H1 (cell line): ENCODE measurements around the gene MAN2A1. TPM values are rescaled to one million over a fixed set of nuclear protein-coding genes. Genes with fewer than 3 reads are reported as not detected.

Source experiments
- CTCF ChIA-PET: fragments of 300-600 bp; sonication (Branson Sonifier 250); formaldehyde crosslinking; loops from one replicate; lab custom pipeline; 2021; ENCODE audit not compliant: partially characterized antibody; lab: Charles Lee
- POLR2A ChIA-PET: fragments of 300-600 bp; sonication (Branson Sonifier 250); formaldehyde crosslinking; loops from one replicate; lab custom pipeline; 2021; ENCODE audit warnings: inconsistent platforms; ENCODE audit not compliant: partially characterized antibody; lab: Charles Lee
- DNase-seq, 2 experiments: peaks; one replicate each; pipeline versions ENCODE4 v3.0.0 to v3.0.0-alpha.2; 2010 to 2022; ENCODE audit warnings: low spot score in 2 of 2, low read depth in 1 of 2, mixed read lengths in 1 of 2
- FAIRE-seq: peaks from 2 replicates; lab custom pipeline; 2011; peaks lifted over from hg19 to GRCh38; lab: Jason Lieb, UNC
- H2AFZ ChIP-seq: 2 replicates; pipeline ENCODE4 v1.8.1; 2012; ENCODE audit warnings: low read length, inconsistent platforms
- H2AK5ac ChIP-seq: 2 replicates; pipeline ENCODE4 v1.6.1; 2013; ENCODE audit warnings: low read depth, low read length
- H2BK120ac ChIP-seq: replicated peaks from 2 replicates; pipeline ENCODE3; 2013; ENCODE audit warnings: low read depth, low read length, inconsistent platforms
- H2BK12ac ChIP-seq: 2 replicates; pipeline ENCODE4 v1.6.1; 2013; ENCODE audit warnings: low read depth, low read length
- H2BK15ac ChIP-seq: 2 replicates; pipeline ENCODE4 v1.6.1; 2013; ENCODE audit warnings: low read length
- H2BK20ac ChIP-seq: 2 replicates; pipeline ENCODE4 v1.6.1; 2013; ENCODE audit warnings: low read length
- H2BK5ac ChIP-seq: 2 replicates; pipeline ENCODE4 v1.6.1; 2013; ENCODE audit warnings: low read depth, low read length
- H3K14ac ChIP-seq: 2 replicates; pipeline ENCODE4 v1.6.1; 2013; ENCODE audit warnings: inconsistent platforms; ENCODE audit not compliant: insufficient read length
- H3K18ac ChIP-seq: 2 replicates; pipeline ENCODE4 v1.6.1; 2013; ENCODE audit warnings: low read length; ENCODE audit errors: extremely low read depth
- H3K23ac ChIP-seq: 2 replicates; pipeline ENCODE4 v1.6.1; 2013; ENCODE audit warnings: inconsistent platforms; ENCODE audit not compliant: insufficient read length
- H3K23me2 ChIP-seq: 2 replicates; pipeline ENCODE4 v1.6.1; 2013; ENCODE audit warnings: low read depth, low read length
- H3K27ac ChIP-seq: 2 replicates; pipeline ENCODE4 v1.6.1; 2011; ENCODE audit warnings: low read depth, low read length, inconsistent platforms
- H3K27me3 ChIP-seq, 4 experiments: replicated peaks in 1 of 4; 1 replicate in 1 of 4; 2 replicates in 3 of 4; pipeline versions ENCODE4 v1.6.1 to v1.8.1; 2011 to 2013; ENCODE audit warnings: low read length in 3 of 4, mild to moderate bottlenecking in 3 of 4, inconsistent platforms in 2 of 4, mixed read lengths in 2 of 4, moderate library complexity in 1 of 4; ENCODE audit not compliant: control insufficient read depth in 3 of 4, insufficient read depth in 3 of 4; ENCODE audit errors: extremely low read depth in 1 of 4
- H3K36me3 ChIP-seq, 4 experiments: 2 replicates each; pipeline versions ENCODE4 v1.6.1 to v1.8.1; 2011 to 2013; ENCODE audit warnings: mild to moderate bottlenecking in 4 of 4, low read length in 3 of 4, moderate library complexity in 2 of 4, control low read depth in 1 of 4, inconsistent platforms in 1 of 4; ENCODE audit not compliant: insufficient read depth in 4 of 4, control insufficient read depth in 2 of 4
- H3K4ac ChIP-seq: replicated peaks from 2 replicates; pipeline ENCODE3; 2013; ENCODE audit warnings: low read length, low read depth, mixed read lengths, inconsistent platforms; ENCODE audit not compliant: insufficient read length
- H3K4me1 ChIP-seq, 4 experiments: replicated peaks in 1 of 4; 1 replicate in 1 of 4; 2 replicates in 3 of 4; pipeline versions ENCODE4 v1.6.1 to v1.8.1; 2011 to 2013; ENCODE audit warnings: low read length in 3 of 4, inconsistent platforms in 2 of 4, mixed read lengths in 1 of 4; ENCODE audit not compliant: insufficient read depth in 4 of 4, control insufficient read depth in 3 of 4
- H3K4me2 ChIP-seq, 2 experiments: 2 replicates each; pipeline versions ENCODE4 v1.6.1 to v1.8.1; 2011 to 2013; ENCODE audit warnings: low read depth in 2 of 2, low read length in 2 of 2, control low read depth in 1 of 2, inconsistent platforms in 1 of 2, mild to moderate bottlenecking in 1 of 2; ENCODE audit not compliant: insufficient read depth in 1 of 2
- H3K4me3 ChIP-seq, 4 experiments: fragments of 200-600, 300-600 bp in 1 of 4; sonication (generic), shearing (Covaris generic), sonication (Bioruptor Twin) in 1 of 4; 2 replicates each; pipeline versions ENCODE4 v1.5.1 to v1.8.1; 2011 to 2016; ENCODE audit warnings: low read length in 4 of 4, low read depth in 3 of 4, control low read depth in 2 of 4, inconsistent platforms in 2 of 4, mild to moderate bottlenecking in 2 of 4, mixed read lengths in 1 of 4, moderate library complexity in 1 of 4; ENCODE audit not compliant: insufficient read depth in 2 of 4; ENCODE audit errors: extremely low read depth in 1 of 4
- H3K56ac ChIP-seq: replicated peaks from 2 replicates; pipeline ENCODE3; 2013; ENCODE audit warnings: low read depth, mild to moderate bottlenecking, mixed read lengths, low read length, inconsistent platforms; ENCODE audit not compliant: insufficient read length
- H3K79me1 ChIP-seq: 2 replicates; pipeline ENCODE4 v1.6.1; 2013; ENCODE audit warnings: low read depth, low read length, control low read depth
- H3K79me2 ChIP-seq, 2 experiments: 2 replicates each; pipeline versions ENCODE4 v1.6.1 to v1.8.1; 2012 to 2013; ENCODE audit warnings: low read length in 2 of 2, mild to moderate bottlenecking in 2 of 2, inconsistent platforms in 1 of 2; ENCODE audit not compliant: insufficient read depth in 2 of 2, control insufficient read depth in 1 of 2
- H3K9ac ChIP-seq, 4 experiments: replicated peaks in 1 of 4; 1 replicate in 1 of 4; 2 replicates in 3 of 4; pipeline versions ENCODE4 v1.6.1 to v1.8.1; 2011 to 2013; ENCODE audit warnings: low read depth in 3 of 4, low read length in 3 of 4, control low read depth in 2 of 4, mild to moderate bottlenecking in 2 of 4, moderate library complexity in 2 of 4, inconsistent platforms in 1 of 4; ENCODE audit errors: extremely low read depth in 1 of 4
- H3K9me3 ChIP-seq, 2 experiments: 2 replicates each; pipeline versions ENCODE4 v1.6.1 to v1.8.1; 2012 to 2013; ENCODE audit warnings: mild to moderate bottlenecking in 2 of 2, moderate library complexity in 2 of 2, control low read depth in 1 of 2, inconsistent platforms in 1 of 2, low read depth in 1 of 2, low read length in 1 of 2, mixed read lengths in 1 of 2; ENCODE audit not compliant: insufficient read depth in 2 of 2
- H4K20me1 ChIP-seq, 2 experiments: replicated peaks in 1 of 2; 2 replicates each; pipeline versions ENCODE3 to v1.8.1; 2011 to 2013; ENCODE audit warnings: inconsistent platforms in 2 of 2, low read length in 2 of 2, mild to moderate bottlenecking in 1 of 2; ENCODE audit not compliant: insufficient read depth in 2 of 2, control insufficient read depth in 1 of 2
- H4K5ac ChIP-seq: 2 replicates; pipeline ENCODE4 v1.6.1; 2013; ENCODE audit warnings: low read length, low read depth, mixed read lengths, inconsistent platforms; ENCODE audit not compliant: insufficient read length
- H4K8ac ChIP-seq: 2 replicates; pipeline ENCODE4 v1.8.0; 2013; ENCODE audit warnings: mild to moderate bottlenecking, moderate library complexity, low read length, inconsistent platforms; ENCODE audit not compliant: insufficient read depth; ENCODE audit errors: extremely low read depth
- H4K91ac ChIP-seq: replicated peaks from 2 replicates; pipeline ENCODE3; 2013; ENCODE audit warnings: low read length, mixed read lengths, inconsistent platforms; ENCODE audit not compliant: insufficient read length
- CBX5 ChIP-seq: fragments of 300-800, 300-1000 bp; sonication (generic); IDR thresholded peaks from 2 replicates; pipeline ENCODE4 v1.7.1; 2016; ENCODE audit warnings: antibody characterized with exemption, low read length, low read depth
- EZH2 ChIP-seq: fragments of 200-600 bp; sonication (generic); IDR thresholded peaks from 2 replicates; pipeline ENCODE4 v1.7.1; 2012; ENCODE audit warnings: low read depth, mild to moderate bottlenecking, moderate library complexity, low read length, inconsistent platforms; ENCODE audit not compliant: severe bottlenecking
- GTF2F1 ChIP-seq: IDR thresholded peaks from 2 replicates; pipeline ENCODE4 v1.6.1; 2012; ENCODE audit warnings: low read depth, low read length, improper control_type of control experiment, borderline replicate concordance
- JUND ChIP-seq: IDR thresholded peaks from 2 replicates; pipeline ENCODE4 v1.6.1; 2011; ENCODE audit warnings: mild to moderate bottlenecking, improper control_type of control experiment, low read length
- KDM1A ChIP-seq: fragments of 200-600, 300-600 bp; sonication (generic); IDR thresholded peaks from 2 replicates; pipeline ENCODE4 v1.7.1; 2016; ENCODE audit warnings: mild to moderate bottlenecking, low read length, borderline replicate concordance
- NANOG ChIP-seq: IDR thresholded peaks from 2 replicates; pipeline ENCODE4 v1.6.1; 2011; ENCODE audit warnings: low read length, low read depth, mild to moderate bottlenecking, inconsistent platforms; ENCODE audit not compliant: insufficient read depth, poor library complexity, severe bottlenecking
- POLR2AphosphoS5 ChIP-seq: IDR thresholded peaks from 2 replicates; pipeline ENCODE4 v1.6.1; 2011; ENCODE audit warnings: low read depth, low read length
- POU5F1 ChIP-seq: IDR thresholded peaks from 2 replicates; pipeline ENCODE4 v1.6.1; 2011; ENCODE audit warnings: low read depth, mild to moderate bottlenecking, low read length, moderate library complexity
- RBBP5 ChIP-seq: IDR thresholded peaks from 2 replicates; pipeline ENCODE4 v1.7.1; 2012; ENCODE audit warnings: low read depth, mild to moderate bottlenecking, inconsistent platforms, low read length, moderate library complexity, borderline replicate concordance
- RFX5 ChIP-seq: IDR thresholded peaks from 2 replicates; pipeline ENCODE4 v1.6.1; 2011; ENCODE audit warnings: low read depth, low read length, improper control_type of control experiment, borderline replicate concordance
- SUZ12 ChIP-seq: fragments of 200-600 bp; sonication (generic); IDR thresholded peaks from 2 replicates; pipeline ENCODE4 v1.6.1; 2012; ENCODE audit warnings: mild to moderate bottlenecking, inconsistent platforms, low read length, moderate library complexity, mixed read lengths
- TEAD4 ChIP-seq: IDR thresholded peaks from 2 replicates; pipeline ENCODE4 v1.6.1; 2012; ENCODE audit warnings: low read depth, low read length, inconsistent platforms, mixed read lengths
- WGBS, 2 experiments: shearing (Covaris generic) in 1 of 2; methylation state at CpG; one replicate each; pipeline versions ENCODE4 v1.1.6 to v1.1.7; 2013 to 2015; ENCODE audit warnings: low lambda C conversion rate in 2 of 2, mixed read lengths in 2 of 2, inconsistent platforms in 1 of 2, low coverage in 1 of 2, missing lambda C conversion rate in 1 of 2; ENCODE audit not compliant: insufficient replicate concordance in 2 of 2, insufficient coverage in 1 of 2, insufficient read length in 1 of 2; ENCODE audit errors: extremely low coverage in 1 of 2, missing lambda C conversion rate in 1 of 2; 5-methylcytosine and 5-hydroxymethylcytosine counted together
- polyA plus RNA-seq, 7 experiments: library from polyadenylated mRNA; depleted of rRNA in 3 of 7; stranded (reverse) in 5 of 7; unstranded in 2 of 7; fragments of >200 nt in 5 of 7; fragments of 200-250 nt in 2 of 7; gene quantifications; 1 replicate in 5 of 7; 2 replicates in 1 of 7; 4 replicates in 1 of 7; pipeline versions ENCODE4 v1.2.1 to v1.2.3, GENCODE V29; 2011 to 2013; ENCODE audit warnings: missing spikeins in 2 of 7, mixed read lengths in 2 of 7
- total RNA-seq: library from RNA; stranded (reverse); fragmentation: NEBNext Ultra II Directional; extraction: Animal tissue kit (Norgen Biotek cat#: 25700); gene quantifications from 2 replicates; pipeline ENCODE4 v1.2.1, GENCODE V29; 2021

Gene MAN2A1
- total and polyA plus RNA-seq, 2 of the 8 experiments (the other 6 are each of a cell fraction or from before 2014, with no cell fraction given): 29.1 to 102 TPM

DNA sequence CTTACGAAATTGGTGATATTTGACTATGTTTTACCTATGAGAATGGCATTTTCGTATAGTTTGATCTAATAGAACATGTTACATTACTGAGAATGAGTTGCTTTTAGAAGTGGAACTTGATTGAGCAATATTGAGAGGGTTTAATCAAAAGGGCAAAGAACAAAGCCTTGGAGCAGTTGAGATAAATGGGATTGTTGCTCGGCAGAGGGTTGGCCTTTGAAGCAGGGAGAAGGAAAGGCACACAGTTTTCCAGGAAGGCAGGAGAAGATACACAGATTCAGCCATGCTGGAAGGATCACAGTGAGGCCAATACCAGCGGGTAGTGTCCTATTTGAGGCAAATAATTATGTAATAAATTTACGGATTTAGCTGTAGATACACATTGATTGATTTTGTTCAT lies 19.5 kb downstream of the MAN2A1 start:
- H3K9me3 ChIP-seq: no peaks in the 10 kb centered on the region
- FAIRE-seq (no peak), DNase-seq (no peak)
- H3K36me3 ChIP-seq: peaks cover 0 to 2% (median 0%) of the 10 kb centered on the region in 4 experiments; a peak in 1 of 8 replicates
- no peak overlapping the region for H2AK5ac ChIP-seq
- no peak overlapping the region for H2BK20ac ChIP-seq
- H3K4me1 ChIP-seq: peaks cover 4 to 11% (median 8%) of the 10 kb centered on the region in 4 experiments; a peak in 4 of 7 replicates
- H3K4ac ChIP-seq: no peak overlapping the region
- no peak overlapping the region for H4K91ac ChIP-seq
- no peak overlapping the region for H2AFZ ChIP-seq
- POLR2A ChIA-PET: interaction anchor here (1.1 kb wide), 1 partner anchor 9 kb away, joined by 3 read pairs; no protein-coding TSS in a partner anchor
- H3K79me1 ChIP-seq: peaks cover 3% of the 10 kb centered on the region; the same call in 1 of the 2 replicates
- H3K56ac ChIP-seq: no peak overlapping the region
- H3K18ac ChIP-seq: no peak overlapping the region
- peaks cover 14 to 100% of the 10 kb centered on the region in 2 experiments; a peak in 3 of 4 replicates for H3K79me2 ChIP-seq
- H3K23me2 ChIP-seq: no peaks in the 10 kb centered on the region
- no peak overlapping the region for H2BK120ac ChIP-seq
- H3K23ac ChIP-seq: no peak overlapping the region
- H2BK12ac ChIP-seq: no peak overlapping the region
- no peak overlapping the region for H2BK15ac ChIP-seq
- 92% methylated on average over 5 of the region's 5 CpGs; no CpG with 5 or more reads in 1 of the 2 experiments for WGBS, 2 experiments
- no peak overlapping the region for H4K8ac ChIP-seq
- no peak overlapping the region for H3K9ac ChIP-seq
- H3K14ac ChIP-seq: no peak overlapping the region
- H3K4me2 ChIP-seq: no peak overlapping the region
- no peak overlapping the region for H2BK5ac ChIP-seq
- H3K27me3 ChIP-seq: no peaks in the 10 kb centered on the region
- no peak overlapping the region for H4K5ac ChIP-seq
- no peak overlapping the region for H3K4me3 ChIP-seq
- H3K27ac ChIP-seq: no peak overlapping the region
- H4K20me1 ChIP-seq: peaks cover 5 to 9% of the 10 kb centered on the region in 2 experiments
- CTCF ChIA-PET: interaction anchor here (0.9 to 1.6 kb wide), 2 partner anchors 14 to 20 kb away, joined by 3 read pairs; partner anchors contain the start of gene MAN2A1
- TF ChIP-seq POLR2AphosphoS5: no peak
- no peak for TF ChIP-seq CBX5
- no peak for TF ChIP-seq JUND
- TF ChIP-seq POU5F1: no peak
- TF ChIP-seq TEAD4: no peak
- TF ChIP-seq KDM1A: no peak
- no peak for TF ChIP-seq SUZ12
- TF ChIP-seq RFX5: no peak
- TF ChIP-seq RBBP5: no peak
- no peak for TF ChIP-seq NANOG
- TF ChIP-seq EZH2: no peak
- TF ChIP-seq GTF2F1: no peak
